Measurements from ENCODE around the gene MBD3.

The MBD3 gene

DNA sequence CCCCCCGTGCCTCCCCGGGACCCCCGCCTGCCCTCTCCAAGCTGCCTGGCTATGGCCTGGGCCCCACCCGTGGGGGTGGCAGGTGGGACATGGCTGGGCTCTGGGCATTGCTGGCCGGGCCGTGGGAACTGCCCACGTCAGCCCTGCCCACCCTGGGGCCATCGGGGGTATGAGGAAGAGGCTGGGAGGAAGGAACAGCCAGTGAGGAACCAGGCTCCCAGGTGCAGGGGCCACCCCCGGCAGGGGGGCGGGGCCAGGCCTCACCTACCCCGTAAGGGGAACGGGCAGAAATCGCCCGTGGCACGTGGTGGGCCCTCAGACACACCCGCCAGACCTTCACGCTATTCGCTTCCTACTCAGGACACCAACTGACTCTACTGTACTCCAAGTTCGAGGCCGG lies 37.3 kb upstream of the MBD3 start:
- Histone ChIP-seq H3K27ac (ENCODE audit: low read depth, low read length) (no peak overlapping the region), H3K4me3 (ENCODE audit: low read depth, low read length) (no peak overlapping the region), H3K4me1 (ENCODE audit: control insufficient read depth, insufficient read depth, low read length, unreplicated experiment) (no peaks in the 10 kb centered on the region), H3K36me3 (ENCODE audit: insufficient read depth, low read length) (no peaks in the 10 kb centered on the region), H3K27me3 (ENCODE audit: insufficient read depth, low read length) (no peaks in the 10 kb centered on the region), H2AFZ (ENCODE audit: low read length, unreplicated experiment) (no peak overlapping the region), H3K79me2 (ENCODE audit: control insufficient read depth, insufficient read depth, low read length, unreplicated experiment) (no peaks in the 10 kb centered on the region)

DNA sequence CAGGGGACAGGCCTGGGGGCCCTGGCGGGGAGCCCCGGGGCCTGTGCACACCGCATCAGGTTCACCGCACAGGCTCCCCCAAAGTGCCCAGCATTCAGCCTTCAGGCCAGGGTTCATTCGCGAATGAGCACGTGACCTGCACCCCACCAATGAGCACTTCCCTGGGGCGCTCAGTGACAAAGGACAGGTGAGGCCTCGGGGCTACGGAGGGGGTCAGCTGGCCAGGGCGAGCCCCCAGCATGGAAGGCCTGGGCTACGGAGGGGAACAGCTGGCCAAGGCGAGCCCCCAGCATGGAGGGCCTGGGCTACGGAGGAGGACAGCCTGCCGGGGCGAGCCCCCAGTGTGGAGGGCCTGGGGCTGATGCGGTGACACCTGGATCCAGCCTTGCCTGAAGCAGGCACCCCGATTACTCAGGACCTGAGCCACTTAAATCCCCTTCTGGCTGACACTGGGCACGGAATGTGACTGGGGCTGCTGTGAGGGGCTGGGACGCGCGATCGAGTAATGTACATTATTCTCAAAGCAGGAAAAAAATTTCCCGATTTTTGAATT lies 36.7 kb upstream of the MBD3 start:
- Histone ChIP-seq H3K79me2 (ENCODE audit: control insufficient read depth, insufficient read depth, low read length, unreplicated experiment) (no peaks in the 10 kb centered on the region), H2AFZ (ENCODE audit: low read length, unreplicated experiment) (no peak overlapping the region), H3K36me3 (ENCODE audit: insufficient read depth, low read length) (peaks cover 3% of the 10 kb centered on the region; the same call in 1 of the 2 replicates)

DNA sequence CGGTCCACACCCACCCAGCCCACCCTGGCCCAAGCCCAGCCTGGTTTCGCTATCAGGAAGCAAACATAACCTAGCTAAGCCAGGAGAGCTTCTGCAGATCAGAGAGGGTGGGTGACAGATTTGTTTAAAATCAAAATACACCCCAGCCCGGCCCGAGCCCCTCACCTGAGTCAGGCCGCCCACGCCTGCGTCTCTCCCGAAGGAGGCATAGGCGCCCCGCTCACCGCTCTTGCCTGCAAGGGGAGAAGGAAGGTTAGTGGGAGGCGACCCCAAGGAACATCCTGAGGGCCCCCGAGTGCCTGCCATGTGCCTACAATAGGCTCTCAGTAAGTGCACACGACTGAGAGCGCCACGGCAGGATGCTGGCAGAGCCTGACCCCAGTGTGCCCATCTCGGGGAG lies 34.5 kb upstream of the MBD3 start:
- Histone ChIP-seq H2AFZ (ENCODE audit: low read length, unreplicated experiment) (no peak overlapping the region), H3K4me1 (ENCODE audit: control insufficient read depth, insufficient read depth, low read length, unreplicated experiment) (no peaks in the 10 kb centered on the region), H3K36me3 (ENCODE audit: insufficient read depth, low read length) (peaks cover 3% of the 10 kb centered on the region; the same call in 1 of the 2 replicates), H3K79me2 (ENCODE audit: control insufficient read depth, insufficient read depth, low read length, unreplicated experiment) (no peaks in the 10 kb centered on the region), H3K4me3 (ENCODE audit: low read depth, low read length) (no peak overlapping the region), H3K27me3 (ENCODE audit: insufficient read depth, low read length) (no peaks in the 10 kb centered on the region), H3K27ac (ENCODE audit: low read depth, low read length) (no peak overlapping the region)

More for the DNA sequence above, 36.7 kb upstream of the MBD3 start:
- H3K4me1 ChIP-seq (ENCODE audit: control insufficient read depth, insufficient read depth, low read length, unreplicated experiment) = no peaks in the 10 kb centered on the region
- H3K27ac ChIP-seq (ENCODE audit: low read depth, low read length) = no peak overlapping the region
- H3K27me3 ChIP-seq (ENCODE audit: insufficient read depth, low read length) = no peaks in the 10 kb centered on the region
- no peak overlapping the region for H3K4me3 ChIP-seq (ENCODE audit: low read depth, low read length)

DNA sequence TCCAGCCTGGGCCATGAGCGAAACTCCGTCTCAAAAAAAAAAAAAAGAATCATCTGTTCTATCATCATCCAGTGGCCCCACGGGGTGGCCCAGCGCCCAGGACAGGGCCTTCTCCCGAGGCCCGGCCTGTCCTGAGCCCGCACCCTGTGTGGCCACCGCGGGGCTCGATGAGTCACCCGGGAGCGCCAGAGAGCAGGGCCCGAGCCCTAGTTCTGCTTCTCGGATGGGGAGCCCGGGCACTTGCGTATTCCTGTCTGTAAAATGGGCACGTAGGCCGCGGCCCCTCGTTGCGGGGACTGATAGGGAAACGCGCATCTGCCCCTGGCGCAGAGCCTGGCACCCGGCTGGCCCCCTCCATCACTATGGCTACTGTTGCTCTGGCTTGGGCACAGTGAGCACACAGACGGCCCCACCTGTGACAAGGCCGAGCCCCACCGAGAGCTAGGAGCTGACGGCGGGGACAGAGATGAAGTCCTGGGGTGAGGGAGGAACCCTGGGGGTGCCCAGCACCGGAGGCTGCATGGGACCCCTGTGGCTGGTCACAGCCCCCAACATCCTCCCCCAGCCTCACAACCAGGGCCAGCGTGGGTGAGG lies 33.8 kb upstream of the MBD3 start:
- no peak overlapping the region for H3K4me3 ChIP-seq (ENCODE audit: low read depth, low read length)
- no peaks in the 10 kb centered on the region for H3K4me1 ChIP-seq (ENCODE audit: control insufficient read depth, insufficient read depth, low read length, unreplicated experiment)
- no peaks in the 10 kb centered on the region for H3K27me3 ChIP-seq (ENCODE audit: insufficient read depth, low read length)
- no peaks in the 10 kb centered on the region for H3K79me2 ChIP-seq (ENCODE audit: control insufficient read depth, insufficient read depth, low read length, unreplicated experiment)
- H3K36me3 ChIP-seq (ENCODE audit: insufficient read depth, low read length) = peaks cover 3% of the 10 kb centered on the region; the same call in 1 of the 2 replicates
- no peak overlapping the region for H2AFZ ChIP-seq (ENCODE audit: low read length, unreplicated experiment)
- no peak overlapping the region for H3K27ac ChIP-seq (ENCODE audit: low read depth, low read length)

DNA sequence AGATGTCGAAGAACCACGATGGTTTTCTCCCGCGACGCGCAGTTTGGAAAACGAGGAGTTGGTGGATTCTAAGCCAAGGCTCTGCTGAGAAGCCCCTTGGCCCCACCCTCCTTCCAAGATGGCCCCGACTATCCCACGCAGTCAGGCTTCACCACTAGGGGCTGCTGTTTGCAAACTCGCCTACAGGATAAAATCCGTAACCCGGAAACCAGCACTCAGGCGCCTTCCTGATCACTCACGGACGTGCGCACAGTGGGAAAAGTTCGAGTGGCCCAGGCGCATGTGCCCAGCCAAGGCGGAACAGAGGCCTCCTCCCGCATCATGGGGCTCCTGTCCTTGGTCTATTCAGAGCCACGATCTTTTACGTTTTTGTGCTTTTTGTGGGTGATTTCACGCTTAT lies 31.8 kb upstream of the MBD3 start:
- H2AFZ ChIP-seq (ENCODE audit: low read length, unreplicated experiment) = no peak overlapping the region
- H3K36me3 ChIP-seq (ENCODE audit: insufficient read depth, low read length) = peaks cover 3% of the 10 kb centered on the region; the same call in 1 of the 2 replicates
- H3K27ac ChIP-seq (ENCODE audit: low read depth, low read length) = no peak overlapping the region
- no peak overlapping the region for H3K4me3 ChIP-seq (ENCODE audit: low read depth, low read length)
- no peaks in the 10 kb centered on the region for H3K4me1 ChIP-seq (ENCODE audit: control insufficient read depth, insufficient read depth, low read length, unreplicated experiment)
- H3K79me2 ChIP-seq (ENCODE audit: control insufficient read depth, insufficient read depth, low read length, unreplicated experiment) = no peaks in the 10 kb centered on the region
- no peaks in the 10 kb centered on the region for H3K27me3 ChIP-seq (ENCODE audit: insufficient read depth, low read length)

DNA sequence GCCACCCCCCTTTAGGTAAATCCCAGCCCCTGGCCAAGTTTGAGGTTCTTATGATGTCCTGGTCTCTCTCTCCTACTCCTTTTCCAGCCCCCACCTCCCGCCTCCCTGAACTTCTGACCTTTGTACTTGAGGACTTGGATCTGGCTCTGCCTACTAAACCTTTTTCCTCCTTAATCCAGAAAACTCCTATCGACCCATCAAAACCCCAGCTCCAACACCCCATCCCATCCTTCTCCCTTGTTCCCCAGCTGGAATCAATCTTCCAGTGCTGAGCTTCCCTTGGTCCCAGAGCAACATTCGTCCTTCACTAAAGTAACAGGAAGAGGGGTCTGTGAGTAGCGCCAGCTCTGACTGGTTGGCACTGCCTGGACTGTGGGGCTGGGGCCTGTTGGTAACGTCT lies 29.9 kb upstream of the MBD3 start:
- Histone ChIP-seq H3K79me2 (ENCODE audit: control insufficient read depth, insufficient read depth, low read length, unreplicated experiment) (no peaks in the 10 kb centered on the region), H3K27me3 (ENCODE audit: insufficient read depth, low read length) (no peaks in the 10 kb centered on the region), H2AFZ (ENCODE audit: low read length, unreplicated experiment) (no peak overlapping the region), H3K36me3 (ENCODE audit: insufficient read depth, low read length) (peaks cover 3% of the 10 kb centered on the region; the same call in 1 of the 2 replicates), H3K4me3 (ENCODE audit: low read depth, low read length) (no peak overlapping the region), H3K4me1 (ENCODE audit: control insufficient read depth, insufficient read depth, low read length, unreplicated experiment) (no peaks in the 10 kb centered on the region), H3K27ac (ENCODE audit: low read depth, low read length) (no peak overlapping the region)

DNA sequence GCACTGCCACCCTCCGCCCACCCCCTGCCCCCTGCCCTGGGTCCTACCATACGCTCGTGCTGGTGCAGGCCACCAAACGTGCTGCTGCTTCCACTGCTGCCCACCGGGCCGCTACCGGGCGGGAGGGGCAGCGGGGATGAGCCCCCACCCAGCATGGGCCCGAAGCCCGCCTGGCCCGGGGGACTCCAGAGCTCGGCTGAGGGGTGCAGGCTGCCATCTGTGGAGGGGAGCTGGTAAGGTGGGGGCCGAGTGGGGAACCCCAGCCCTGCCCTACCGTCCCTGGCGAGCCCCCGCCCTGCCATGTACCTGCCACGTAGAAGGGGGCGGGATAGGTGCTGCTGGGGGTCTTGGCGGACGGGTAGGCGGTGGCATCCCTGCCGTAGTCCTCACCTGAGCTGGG lies 29.3 kb upstream of the MBD3 start:
- Histone ChIP-seq H3K27ac (ENCODE audit: low read depth, low read length) (no peak overlapping the region), H3K36me3 (ENCODE audit: insufficient read depth, low read length) (peaks cover 3% of the 10 kb centered on the region; the same call in 1 of the 2 replicates), H2AFZ (ENCODE audit: low read length, unreplicated experiment) (no peak overlapping the region), H3K4me1 (ENCODE audit: control insufficient read depth, insufficient read depth, low read length, unreplicated experiment) (no peaks in the 10 kb centered on the region), H3K27me3 (ENCODE audit: insufficient read depth, low read length) (no peaks in the 10 kb centered on the region), H3K79me2 (ENCODE audit: control insufficient read depth, insufficient read depth, low read length, unreplicated experiment) (no peaks in the 10 kb centered on the region), H3K4me3 (ENCODE audit: low read depth, low read length) (no peak overlapping the region)

DNA sequence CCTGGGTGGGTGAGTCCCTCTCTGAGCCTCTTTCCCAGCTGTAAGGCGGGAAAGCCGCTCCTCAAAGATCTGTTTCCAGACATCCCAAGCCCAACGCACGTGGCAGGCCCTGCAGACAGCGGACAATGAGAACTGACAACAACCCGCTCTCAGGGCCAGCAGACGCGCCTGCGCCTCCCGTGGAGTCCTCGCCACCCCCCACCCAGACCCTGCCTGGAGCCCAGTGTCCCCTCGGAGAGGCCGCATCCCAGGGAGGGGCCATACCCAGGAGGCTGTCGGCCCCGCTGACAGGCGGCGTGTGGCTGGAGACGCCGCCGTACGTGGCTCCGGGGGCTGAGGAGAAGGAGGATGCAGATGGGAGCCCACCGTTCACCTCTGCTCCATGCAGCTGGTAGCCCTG lies 28.9 kb upstream of the MBD3 start:
- Histone ChIP-seq H3K27ac (ENCODE audit: low read depth, low read length) (no peak overlapping the region), H3K4me3 (ENCODE audit: low read depth, low read length) (no peak overlapping the region), H3K79me2 (ENCODE audit: control insufficient read depth, insufficient read depth, low read length, unreplicated experiment) (no peaks in the 10 kb centered on the region), H3K4me1 (ENCODE audit: control insufficient read depth, insufficient read depth, low read length, unreplicated experiment) (no peaks in the 10 kb centered on the region), H2AFZ (ENCODE audit: low read length, unreplicated experiment) (no peak overlapping the region), H3K36me3 (ENCODE audit: insufficient read depth, low read length) (peaks cover 3% of the 10 kb centered on the region; the same call in 1 of the 2 replicates), H3K27me3 (ENCODE audit: insufficient read depth, low read length) (no peaks in the 10 kb centered on the region)

DNA sequence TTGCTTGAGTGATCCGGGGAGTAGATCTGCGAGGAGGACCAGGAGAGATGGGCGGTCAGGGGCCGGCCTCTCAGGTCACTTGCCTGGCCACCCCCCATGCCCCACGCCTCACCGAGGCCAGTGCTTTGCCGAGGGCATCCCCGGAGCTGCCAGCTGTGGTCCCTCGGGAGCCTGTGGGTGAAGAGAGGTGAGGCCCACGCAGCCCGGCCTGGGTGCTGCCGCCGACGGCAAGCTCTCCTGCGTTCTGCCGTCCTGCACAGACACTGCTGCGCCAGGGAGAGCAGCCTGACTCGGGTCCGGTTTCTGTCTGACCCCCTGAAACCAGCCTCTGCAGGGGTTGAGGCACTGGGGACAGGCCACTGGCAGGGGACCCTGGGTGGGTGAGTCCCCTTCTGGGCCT lies 28.4 kb upstream of the MBD3 start:
- H2AFZ ChIP-seq (ENCODE audit: low read length, unreplicated experiment) = no peak overlapping the region
- no peaks in the 10 kb centered on the region for H3K79me2 ChIP-seq (ENCODE audit: control insufficient read depth, insufficient read depth, low read length, unreplicated experiment)
- no peak overlapping the region for H3K4me3 ChIP-seq (ENCODE audit: low read depth, low read length)
- peaks cover 3% of the 10 kb centered on the region; the same call in 1 of the 2 replicates for H3K36me3 ChIP-seq (ENCODE audit: insufficient read depth, low read length)
- H3K4me1 ChIP-seq (ENCODE audit: control insufficient read depth, insufficient read depth, low read length, unreplicated experiment) = no peaks in the 10 kb centered on the region
- no peak overlapping the region for H3K27ac ChIP-seq (ENCODE audit: low read depth, low read length)
- H3K27me3 ChIP-seq (ENCODE audit: insufficient read depth, low read length) = no peaks in the 10 kb centered on the region

DNA sequence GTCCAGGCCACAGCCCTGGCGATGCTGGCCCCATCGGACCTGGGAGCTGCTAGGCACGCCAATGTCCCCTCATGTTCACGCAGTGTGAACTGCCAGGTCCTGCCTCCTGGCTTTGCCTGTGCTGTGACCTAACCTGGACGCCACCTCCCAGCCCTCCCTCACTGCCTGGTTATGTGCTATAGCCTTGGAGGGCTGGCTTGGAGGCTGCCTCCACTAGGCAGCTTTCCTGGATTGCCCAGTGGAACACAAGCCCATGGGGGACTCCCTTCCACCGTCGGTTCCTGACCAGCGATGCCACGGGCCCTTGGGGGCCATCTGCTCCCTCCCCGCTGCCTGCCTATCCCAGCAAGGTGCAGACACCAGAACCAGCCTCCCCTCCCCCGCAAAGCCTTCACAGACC lies 27.8 kb upstream of the MBD3 start:
- H3K4me3 ChIP-seq (ENCODE audit: low read depth, low read length) = no peak overlapping the region
- peaks cover 7% of the 10 kb centered on the region; the same call in 1 of the 2 replicates for H3K36me3 ChIP-seq (ENCODE audit: insufficient read depth, low read length)
- H2AFZ ChIP-seq (ENCODE audit: low read length, unreplicated experiment) = no peak overlapping the region
- H3K4me1 ChIP-seq (ENCODE audit: control insufficient read depth, insufficient read depth, low read length, unreplicated experiment) = no peaks in the 10 kb centered on the region
- no peaks in the 10 kb centered on the region for H3K27me3 ChIP-seq (ENCODE audit: insufficient read depth, low read length)
- H3K27ac ChIP-seq (ENCODE audit: low read depth, low read length) = no peak overlapping the region
- H3K79me2 ChIP-seq (ENCODE audit: control insufficient read depth, insufficient read depth, low read length, unreplicated experiment) = no peaks in the 10 kb centered on the region

DNA sequence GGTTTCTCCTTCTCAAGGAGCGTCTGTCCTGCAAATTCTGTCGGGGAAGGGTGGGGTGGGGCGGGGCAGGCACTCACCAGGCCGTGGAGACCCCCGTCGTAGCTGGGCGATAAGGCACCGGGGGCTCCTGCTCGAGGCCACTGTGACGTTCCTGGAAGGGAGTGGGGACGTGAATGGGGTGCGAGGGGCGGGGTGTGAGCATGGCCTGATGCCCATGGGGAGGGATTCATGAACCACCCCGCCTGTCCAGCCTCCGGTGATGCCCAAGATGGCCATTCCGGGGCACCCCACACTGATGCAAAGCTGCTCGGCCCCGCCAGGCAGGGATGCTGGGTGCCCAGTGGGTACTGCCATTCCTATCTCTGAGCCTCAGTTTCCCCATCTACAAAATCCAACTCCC lies 27.0 kb upstream of the MBD3 start:
- H3K4me3 ChIP-seq (ENCODE audit: low read depth, low read length) = no peak overlapping the region
- no peaks in the 10 kb centered on the region for H3K27me3 ChIP-seq (ENCODE audit: insufficient read depth, low read length)
- no peak overlapping the region for H3K27ac ChIP-seq (ENCODE audit: low read depth, low read length)
- peaks cover 9% of the 10 kb centered on the region; the same call in 1 of the 2 replicates for H3K36me3 ChIP-seq (ENCODE audit: insufficient read depth, low read length)
- H3K79me2 ChIP-seq (ENCODE audit: control insufficient read depth, insufficient read depth, low read length, unreplicated experiment) = no peaks in the 10 kb centered on the region
- no peak overlapping the region for H2AFZ ChIP-seq (ENCODE audit: low read length, unreplicated experiment)
- H3K4me1 ChIP-seq (ENCODE audit: control insufficient read depth, insufficient read depth, low read length, unreplicated experiment) = no peaks in the 10 kb centered on the region
